Fibroblast of lung (primary cell): ENCODE data around the gene PKP3.

ENCODE experiments used
- EZH2 ChIP-seq: IDR thresholded peaks from 2 replicates; pipeline ENCODE4 v1.5.1; 2012; ENCODE audit warnings: low read length, control low read depth, mild to moderate bottlenecking; ENCODE audit errors: missing control alignments
- TF ChIP-seq, protein P1 (sequence below), 2 donors: IDR thresholded peaks in 1 of 2; conservative IDR thresholded peaks in 1 of 2; 1 replicate in 1 of 2; 2 replicates in 1 of 2; pipeline ENCODE4 v1.5.1; 2011 to 2012; ENCODE audit warnings: low read length in 2 of 2, control low read depth in 1 of 2, inconsistent platforms in 1 of 2, low read depth in 1 of 2, mild to moderate bottlenecking in 1 of 2

GRCh38 chr11:441043-441417 is 47.0 kb downstream of the PKP3 start:
- TF ChIP-seq EZH2: no peak
- TF ChIP-seq, protein P1, sequence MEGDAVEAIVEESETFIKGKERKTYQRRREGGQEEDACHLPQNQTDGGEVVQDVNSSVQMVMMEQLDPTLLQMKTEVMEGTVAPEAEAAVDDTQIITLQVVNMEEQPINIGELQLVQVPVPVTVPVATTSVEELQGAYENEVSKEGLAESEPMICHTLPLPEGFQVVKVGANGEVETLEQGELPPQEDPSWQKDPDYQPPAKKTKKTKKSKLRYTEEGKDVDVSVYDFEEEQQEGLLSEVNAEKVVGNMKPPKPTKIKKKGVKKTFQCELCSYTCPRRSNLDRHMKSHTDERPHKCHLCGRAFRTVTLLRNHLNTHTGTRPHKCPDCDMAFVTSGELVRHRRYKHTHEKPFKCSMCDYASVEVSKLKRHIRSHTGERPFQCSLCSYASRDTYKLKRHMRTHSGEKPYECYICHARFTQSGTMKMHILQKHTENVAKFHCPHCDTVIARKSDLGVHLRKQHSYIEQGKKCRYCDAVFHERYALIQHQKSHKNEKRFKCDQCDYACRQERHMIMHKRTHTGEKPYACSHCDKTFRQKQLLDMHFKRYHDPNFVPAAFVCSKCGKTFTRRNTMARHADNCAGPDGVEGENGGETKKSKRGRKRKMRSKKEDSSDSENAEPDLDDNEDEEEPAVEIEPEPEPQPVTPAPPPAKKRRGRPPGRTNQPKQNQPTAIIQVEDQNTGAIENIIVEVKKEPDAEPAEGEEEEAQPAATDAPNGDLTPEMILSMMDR (conservative IDR thresholded peaks at IDR 0.05 in 1 of 2, IDR thresholded peaks at IDR 0.05 in 1 of 2; ENCODE audit: low read depth in 1 of 2, low read length in 2 of 2): no peak
